Central memory CD8-positive, alpha-beta T cell (primary cell): ENCODE data around the gene PROM1.

Experiments
- ATAC-seq: fragments of 150-1000 bp; cut with Tn5 transposase; replicated peaks from 2 replicates; pipeline ENCODE4 v1.10.0; 2022; ENCODE audit warnings: mild to moderate bottlenecking, moderate FRiP score, moderate number of reproducible peaks; ENCODE audit not compliant: poor library complexity, severe bottlenecking; ENCODE audit errors: extremely low read depth
- DNase-seq, 2 donors: peaks; one replicate each; pipeline ENCODE4 v3.0.0; 2021; ENCODE audit warnings: low spot score in 2 of 2
- H3K27ac Mint-ChIP-seq: one replicate; pipeline ENCODE4 v1.8.0; 2022; ENCODE audit warnings: low read depth, mild to moderate bottlenecking, moderate library complexity, mixed read lengths
- H3K27me3 Mint-ChIP-seq: one replicate; pipeline ENCODE4 v1.8.0; 2022; ENCODE audit warnings: mixed read lengths
- H3K36me3 Mint-ChIP-seq: one replicate; pipeline ENCODE4 v1.8.0; 2022; ENCODE audit warnings: mild to moderate bottlenecking, moderate library complexity, mixed read lengths; ENCODE audit not compliant: insufficient read depth
- H3K4me1 Mint-ChIP-seq: one replicate; pipeline ENCODE4 v1.8.0; 2022; ENCODE audit warnings: mixed read lengths
- H3K4me3 Mint-ChIP-seq: one replicate; pipeline ENCODE4 v1.8.0; 2022; ENCODE audit warnings: mild to moderate bottlenecking, moderate library complexity, mixed read lengths
- H3K9me3 Mint-ChIP-seq: one replicate; pipeline ENCODE4 v1.8.0; 2022; ENCODE audit warnings: mixed read lengths

Gene PROM1

DNA sequence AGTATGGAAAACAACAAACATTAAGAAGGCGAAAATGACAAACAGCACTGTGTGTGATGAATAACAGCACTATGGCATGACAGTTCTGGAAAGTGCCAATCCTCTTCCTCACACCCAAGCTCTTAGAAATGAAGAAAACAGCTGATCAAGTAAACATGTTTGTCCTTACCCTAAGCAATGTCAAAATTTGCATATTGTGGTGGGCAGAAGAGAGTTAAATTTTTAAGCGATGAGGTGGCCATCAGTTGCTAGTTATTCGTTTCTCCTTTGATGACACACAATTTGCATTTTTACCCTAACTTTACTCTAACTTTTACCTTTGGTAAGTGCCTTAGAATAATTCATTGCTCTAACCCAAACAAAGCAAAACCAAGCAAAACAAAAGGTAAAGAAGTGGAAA, 8.8 kb downstream of the PROM1 start:
- no peaks in the 10 kb centered on the region for H3K4me1 Mint-ChIP-seq
- no peak overlapping the region for H3K4me3 Mint-ChIP-seq
- peaks cover 79% of the 10 kb centered on the region for H3K27me3 Mint-ChIP-seq
- ATAC-seq: no peak
- no peak overlapping the region for H3K27ac Mint-ChIP-seq
- H3K9me3 Mint-ChIP-seq: no peaks in the 10 kb centered on the region
- peaks cover 2% of the 10 kb centered on the region for H3K36me3 Mint-ChIP-seq
- no peak for DNase-seq

DNA sequence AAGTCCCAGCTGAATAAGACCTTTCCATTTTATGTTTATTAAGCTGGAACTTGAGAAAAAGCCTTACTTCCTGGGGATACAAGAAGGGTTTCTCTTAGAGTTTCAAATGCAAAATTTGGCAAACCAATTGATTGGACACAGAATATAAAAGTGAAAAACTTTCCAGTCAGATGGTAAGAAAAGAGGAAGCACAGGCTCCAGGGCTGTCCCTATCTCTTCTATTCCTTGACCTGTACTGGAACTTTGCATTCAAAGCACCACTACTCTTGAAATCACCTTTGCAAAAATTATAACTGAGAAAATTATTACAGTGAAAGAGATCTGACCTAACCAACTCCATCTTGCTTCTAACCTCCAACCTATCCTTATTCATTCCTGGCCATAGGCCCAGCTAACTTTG, 11.7 kb downstream of the PROM1 start:
- Mint-ChIP-seq H3K36me3 (no peaks in the 10 kb centered on the region), H3K4me3 (no peak overlapping the region), H3K4me1 (no peaks in the 10 kb centered on the region), H3K27ac (no peak overlapping the region), H3K9me3 (no peaks in the 10 kb centered on the region), H3K27me3 (peaks cover 53% of the 10 kb centered on the region)
- DNase-seq (no peak), ATAC-seq (no peak)

DNA sequence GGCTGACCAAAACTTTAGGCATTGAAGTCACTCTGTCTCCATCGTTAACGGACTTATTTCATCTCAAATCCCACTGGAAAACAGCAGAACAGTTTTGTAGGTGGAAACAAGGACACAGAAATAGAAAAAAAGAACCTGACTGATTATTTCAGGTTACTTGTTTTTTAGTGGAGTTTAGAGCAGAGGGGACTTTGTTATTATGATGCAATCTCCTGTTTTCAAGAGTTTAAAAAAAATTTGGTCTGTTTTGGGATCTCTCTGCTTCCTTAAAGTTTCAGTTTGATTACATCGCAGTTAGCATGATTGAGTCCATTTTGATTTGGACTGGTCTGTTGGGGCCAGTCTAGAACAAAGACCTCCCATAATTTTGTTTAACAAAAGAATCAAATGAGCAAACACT, 13.6 kb downstream of the PROM1 start:
- H3K36me3 Mint-ChIP-seq: no peaks in the 10 kb centered on the region
- peaks cover 38% of the 10 kb centered on the region for H3K27me3 Mint-ChIP-seq

DNA sequence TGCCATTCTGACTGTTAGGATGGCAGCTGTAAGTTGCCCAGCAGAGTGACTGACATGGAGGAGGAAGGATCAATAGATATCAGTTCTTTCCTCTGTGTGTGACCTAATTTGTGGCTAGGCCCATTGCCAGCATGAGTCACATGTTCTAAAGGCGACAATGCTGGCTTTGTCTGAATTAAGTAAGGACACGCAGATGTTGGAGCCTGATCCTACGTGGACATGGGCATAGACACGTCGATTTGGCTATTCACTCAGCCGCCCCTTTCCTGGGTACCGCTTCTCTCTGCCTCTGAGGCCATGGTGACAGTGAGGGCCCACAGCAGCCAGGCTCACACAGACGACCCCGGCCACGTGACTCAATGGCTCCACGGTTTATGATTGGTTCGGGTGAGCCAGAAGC, 16.3 kb downstream of the PROM1 start:
- Mint-ChIP-seq H3K27me3 (peaks cover 50% of the 10 kb centered on the region), H3K4me1 (no peaks in the 10 kb centered on the region), H3K9me3 (peaks cover 5% of the 10 kb centered on the region), H3K36me3 (peaks cover 2% of the 10 kb centered on the region), H3K27ac (no peak overlapping the region), H3K4me3 (no peak overlapping the region)
- ATAC-seq: no peak
- DNase-seq: no peak

More for the DNA sequence above, 13.6 kb downstream of the PROM1 start:
- no peak for DNase-seq
- Mint-ChIP-seq H3K4me1 (no peaks in the 10 kb centered on the region), H3K9me3 (no peaks in the 10 kb centered on the region), H3K4me3 (no peak overlapping the region), H3K27ac (no peak overlapping the region)
- no peak for ATAC-seq

DNA sequence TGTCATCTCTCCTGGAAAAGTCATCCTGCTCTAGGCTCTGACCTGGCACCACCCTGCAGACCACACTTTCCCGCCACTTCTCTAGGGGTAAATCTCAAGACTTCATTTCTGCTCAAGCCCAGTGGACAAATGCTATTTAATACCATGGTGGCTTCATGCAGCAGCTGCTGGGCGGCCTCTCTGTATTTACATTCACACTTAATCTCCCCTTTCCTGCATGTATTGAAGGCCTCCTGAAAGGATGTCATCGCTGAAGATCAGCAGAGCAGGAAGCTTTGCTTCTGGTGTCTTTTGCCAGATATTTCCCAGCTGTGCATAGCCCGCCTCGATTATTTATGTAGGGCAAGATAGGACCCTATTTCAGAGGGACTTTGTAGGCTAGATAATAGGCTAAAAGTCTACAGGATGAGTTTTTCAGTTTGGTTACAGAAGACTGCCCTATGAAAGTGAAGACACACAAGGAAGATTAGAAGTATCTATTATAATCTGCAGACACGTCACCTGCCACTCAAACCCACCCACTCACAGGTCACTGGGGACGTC, 17.2 kb downstream of the PROM1 start:
- Mint-ChIP-seq H3K27ac (no peak overlapping the region), H3K9me3 (peaks cover 5% of the 10 kb centered on the region), H3K36me3 (peaks cover 2% of the 10 kb centered on the region), H3K4me1 (no peaks in the 10 kb centered on the region), H3K27me3 (peaks cover 49% of the 10 kb centered on the region), H3K4me3 (no peak overlapping the region)
- ATAC-seq: no peak
- DNase-seq: no peak

DNA sequence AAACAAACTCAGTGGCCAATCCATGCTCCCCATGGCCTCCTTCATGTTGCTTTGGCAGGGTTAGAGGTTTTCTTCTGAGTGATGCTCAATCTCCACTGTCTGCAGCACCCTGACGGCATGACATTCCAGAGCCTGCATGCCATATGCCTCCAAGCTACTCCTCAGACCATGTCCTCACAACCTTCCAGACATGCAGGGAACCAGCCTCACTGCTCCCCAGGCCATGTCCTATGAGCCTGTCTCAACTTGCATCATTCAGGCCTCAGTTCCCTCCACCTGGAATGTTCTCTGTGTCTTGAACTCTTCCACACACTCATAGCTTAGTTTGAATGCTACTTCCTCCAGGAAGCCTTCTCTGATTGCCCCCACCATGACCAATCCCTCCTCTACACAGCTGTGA, 18.8 kb downstream of the PROM1 start:
- no peak for DNase-seq
- ATAC-seq: no peak
- Mint-ChIP-seq H3K4me1 (no peaks in the 10 kb centered on the region), H3K27me3 (peaks cover 48% of the 10 kb centered on the region), H3K36me3 (peaks cover 2% of the 10 kb centered on the region), H3K9me3 (peaks cover 5% of the 10 kb centered on the region), H3K4me3 (no peak overlapping the region), H3K27ac (no peak overlapping the region)

DNA sequence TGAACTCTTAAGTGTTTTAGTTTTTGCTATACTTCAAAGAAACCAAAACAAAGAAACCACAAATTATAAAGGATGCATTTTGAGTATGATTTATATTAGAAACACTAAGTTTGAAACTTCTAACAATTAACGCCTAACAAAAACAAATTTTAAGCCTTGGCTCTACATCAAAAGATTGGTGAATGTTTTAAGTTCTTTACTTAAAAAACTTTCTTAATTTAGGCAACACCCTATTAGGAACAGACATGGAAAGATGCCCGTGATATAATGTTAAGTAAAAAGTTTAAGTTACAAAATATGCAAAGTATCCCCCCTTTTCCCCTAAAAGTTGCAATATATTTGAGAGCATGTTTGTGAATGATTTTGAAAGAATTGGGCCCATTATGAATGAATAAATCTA, 21.2 kb downstream of the PROM1 start:
- Mint-ChIP-seq H3K27ac (no peak overlapping the region), H3K9me3 (peaks cover 5% of the 10 kb centered on the region)
- DNase-seq: no peak

DNA sequence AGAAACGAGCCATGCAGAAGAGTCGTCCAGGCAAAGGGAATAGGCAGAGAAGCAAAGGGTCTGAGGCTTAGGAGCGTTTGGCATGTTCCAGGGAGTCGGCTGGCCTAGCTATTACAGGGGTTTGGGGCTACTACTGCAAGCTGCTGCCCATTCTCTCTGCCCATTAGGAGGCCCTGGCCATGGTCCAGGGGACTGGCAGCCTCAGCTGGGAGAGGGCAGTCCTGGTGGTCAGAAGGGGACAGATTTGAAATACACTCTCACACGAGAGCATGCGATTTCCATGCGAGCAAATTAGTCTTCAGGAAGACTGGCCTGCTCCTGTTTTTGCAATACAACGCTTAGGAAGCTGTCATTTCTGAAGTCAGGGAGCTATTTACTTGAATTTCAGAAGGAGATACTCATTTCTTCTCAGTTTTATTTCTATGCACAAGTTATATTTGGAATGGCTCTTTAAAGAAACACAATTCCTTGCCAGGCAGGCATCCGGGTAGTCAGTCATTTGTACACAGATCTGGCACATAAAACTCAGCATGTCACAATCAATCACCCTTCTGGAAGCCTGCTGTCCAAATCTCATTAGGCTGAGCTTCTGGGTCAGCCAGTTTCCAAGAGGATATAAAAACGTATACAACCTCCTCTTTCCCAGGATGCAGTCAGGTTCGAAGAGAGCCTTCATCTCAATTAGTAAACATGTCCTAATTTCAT, 27.0 kb downstream of the PROM1 start:
- Mint-ChIP-seq H3K27me3 (peaks cover 71% of the 10 kb centered on the region), H3K4me1 (peaks cover 8% of the 10 kb centered on the region), H3K36me3 (no peaks in the 10 kb centered on the region), H3K9me3 (no peaks in the 10 kb centered on the region), H3K4me3 (no peak overlapping the region), H3K27ac (no peak overlapping the region)
- ATAC-seq (no peak), DNase-seq (no peak)

More for the DNA sequence above, 21.2 kb downstream of the PROM1 start:
- ATAC-seq: no peak
- peaks cover 2% of the 10 kb centered on the region for H3K36me3 Mint-ChIP-seq
- H3K4me3 Mint-ChIP-seq: no peak overlapping the region
- peaks cover 57% of the 10 kb centered on the region for H3K27me3 Mint-ChIP-seq
- H3K4me1 Mint-ChIP-seq: no peaks in the 10 kb centered on the region

DNA sequence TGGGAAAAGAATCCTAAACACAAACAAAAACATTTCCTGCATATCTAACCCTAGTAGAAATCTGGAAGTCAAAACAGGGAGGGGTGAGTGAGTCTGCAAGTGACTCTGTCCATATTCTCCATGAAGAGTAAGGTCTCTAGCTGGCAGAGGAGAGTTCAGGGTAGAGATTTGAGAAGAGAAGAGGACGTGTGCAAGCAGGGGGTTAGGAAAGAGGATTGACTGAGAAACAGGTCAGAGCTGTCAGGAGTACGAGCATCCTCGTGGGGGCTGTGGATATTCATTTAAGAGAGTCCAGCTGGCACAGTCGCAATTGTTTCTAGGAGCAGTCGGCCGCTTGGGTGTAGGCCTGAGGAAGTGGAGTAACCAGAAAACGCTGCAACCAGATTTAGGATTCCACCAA, 27.9 kb downstream of the PROM1 start:
- no peak overlapping the region for H3K4me3 Mint-ChIP-seq
- no peaks in the 10 kb centered on the region for H3K9me3 Mint-ChIP-seq
- H3K27me3 Mint-ChIP-seq: peaks cover 71% of the 10 kb centered on the region
- no peak for ATAC-seq
- H3K27ac Mint-ChIP-seq: no peak overlapping the region
- H3K36me3 Mint-ChIP-seq: no peaks in the 10 kb centered on the region
- peaks cover 8% of the 10 kb centered on the region for H3K4me1 Mint-ChIP-seq
- no peak for DNase-seq

DNA sequence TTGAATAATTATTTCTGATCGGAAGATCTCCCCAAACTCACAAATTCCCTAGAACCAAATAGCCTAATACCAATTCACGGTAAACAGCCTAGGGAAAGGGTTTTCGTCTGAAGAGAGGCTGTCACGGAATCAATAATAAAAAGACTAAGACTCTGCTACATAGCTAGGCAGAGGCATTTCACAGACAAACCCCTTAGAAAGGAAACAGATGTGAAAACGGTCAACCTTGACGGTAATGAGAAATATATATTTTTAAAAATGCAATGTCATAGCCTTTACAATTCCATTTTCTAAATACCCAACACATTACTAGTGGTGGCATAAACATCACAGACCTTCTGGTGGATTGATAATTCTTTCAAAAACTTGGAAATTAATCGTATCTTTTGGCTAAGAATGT, 28.4 kb downstream of the PROM1 start:
- ATAC-seq: no peak
- DNase-seq: no peak
- Mint-ChIP-seq H3K9me3 (no peaks in the 10 kb centered on the region), H3K27ac (no peak overlapping the region), H3K36me3 (no peaks in the 10 kb centered on the region), H3K27me3 (peaks cover 73% of the 10 kb centered on the region), H3K4me3 (no peak overlapping the region), H3K4me1 (peaks cover 8% of the 10 kb centered on the region)

DNA sequence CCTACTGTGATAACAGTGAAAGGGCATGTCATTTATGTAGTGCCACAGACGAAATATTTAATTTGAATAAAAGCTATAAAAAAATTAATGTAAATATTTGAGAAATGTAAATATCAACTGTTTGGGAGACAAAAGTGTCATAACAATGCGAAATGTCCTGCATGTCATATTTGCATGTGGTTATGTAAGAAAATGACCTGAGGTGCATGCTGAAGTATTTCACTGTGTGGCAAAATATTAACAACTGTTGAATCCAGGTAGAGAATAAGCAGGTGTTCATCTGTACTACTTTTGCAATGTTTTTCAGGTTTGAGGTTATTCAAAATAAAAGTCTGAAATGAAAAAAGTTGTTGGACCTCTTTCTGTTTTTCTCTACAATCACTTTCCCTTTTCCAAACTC, 30.9 kb downstream of the PROM1 start:
- Mint-ChIP-seq H3K27me3 (peaks cover 63% of the 10 kb centered on the region), H3K4me3 (no peak overlapping the region), H3K27ac (no peak overlapping the region), H3K4me1 (peaks cover 8% of the 10 kb centered on the region), H3K36me3 (no peaks in the 10 kb centered on the region), H3K9me3 (no peaks in the 10 kb centered on the region)
- DNase-seq: no peak
- no peak for ATAC-seq

DNA sequence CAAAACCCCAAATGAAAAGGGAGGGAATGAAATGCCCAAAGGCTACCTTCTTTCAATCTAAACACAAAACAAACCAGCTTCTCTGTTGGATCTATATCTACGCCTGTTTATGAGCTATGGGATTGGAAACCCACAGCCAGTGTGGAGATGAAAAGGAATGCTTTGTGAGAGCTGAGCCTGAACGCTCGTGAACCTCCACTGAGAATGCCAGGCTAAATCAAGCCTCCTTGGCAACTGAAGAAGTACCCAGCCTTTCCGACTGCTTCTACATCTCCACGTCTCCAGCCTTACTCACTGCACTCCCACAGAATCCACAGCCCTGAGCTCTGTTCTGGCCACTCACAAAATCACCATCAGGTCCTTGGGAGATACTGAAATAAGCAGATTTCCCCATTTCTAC, 31.8 kb downstream of the PROM1 start:
- Mint-ChIP-seq H3K36me3 (no peaks in the 10 kb centered on the region), H3K9me3 (no peaks in the 10 kb centered on the region), H3K4me1 (peaks cover 8% of the 10 kb centered on the region), H3K27ac (no peak overlapping the region), H3K4me3 (no peak overlapping the region), H3K27me3 (peaks cover 61% of the 10 kb centered on the region)
- ATAC-seq (no peak), DNase-seq (no peak)

DNA sequence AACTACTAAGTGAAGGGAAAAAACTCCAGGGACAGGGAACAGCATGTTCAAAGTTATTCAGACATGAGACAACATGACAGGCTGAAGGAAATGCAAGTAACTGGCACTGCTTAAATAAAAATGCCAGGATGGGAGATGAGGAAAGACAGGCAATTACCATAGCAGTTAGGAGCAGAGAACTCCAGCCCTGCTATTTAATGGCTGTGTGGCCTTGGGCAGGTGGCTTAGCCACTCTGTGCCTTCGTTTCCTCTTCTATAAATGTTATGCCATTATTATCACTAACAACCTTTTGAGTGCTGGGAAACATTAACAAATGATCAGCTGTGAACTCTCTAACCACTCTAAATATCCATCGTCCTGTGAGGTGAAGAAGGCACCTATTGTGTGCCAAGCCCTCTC, 32.7 kb downstream of the PROM1 start:
- peaks cover 53% of the 10 kb centered on the region for H3K27me3 Mint-ChIP-seq
- no peak overlapping the region for H3K27ac Mint-ChIP-seq
- peaks cover 6% of the 10 kb centered on the region for H3K4me1 Mint-ChIP-seq
- ATAC-seq: no peak
- no peaks in the 10 kb centered on the region for H3K36me3 Mint-ChIP-seq
- no peaks in the 10 kb centered on the region for H3K9me3 Mint-ChIP-seq
- no peak for DNase-seq
- H3K4me3 Mint-ChIP-seq: no peak overlapping the region
